HG02938 (cell line): ENCODE measurements around the gene ATG7.
"Not testable (repeated sequence)": the region's sequence is repeated elsewhere in the genome, so short reads cannot be mapped to it uniquely, and the experiment has no call there.

Experiments used
- ATAC-seq: cut with Tn5 transposase; IDR thresholded peaks from one replicate; pipeline ENCODE4 v1.9.1; 2021; ENCODE audit warnings: mild to moderate bottlenecking, moderate library complexity; ENCODE audit not compliant: unreplicated experiment

Gene ATG7

GRCh38 chr3:11423868-11424267 lies 151.7 kb downstream of the ATG7 start:
- no peak for ATAC-seq

- no peak for ATAC-seq
Observed at GRCh38 chr3:11424277-11424676, 152.1 kb downstream of the ATG7 start.

GRCh38 chr3:11430207-11430606 lies 158.0 kb downstream of the ATG7 start:
- ATAC-seq: no peak

GRCh38 chr3:11430624-11431023 lies 158.4 kb downstream of the ATG7 start:
- no peak for ATAC-seq

- no peak for ATAC-seq
Observed at GRCh38 chr3:11431319-11431718, 159.1 kb downstream of the ATG7 start.

- ATAC-seq: no peak
Observed at GRCh38 chr3:11434017-11434526, 161.9 kb downstream of the ATG7 start.

GRCh38 chr3:11434563-11435096 lies 162.4 kb downstream of the ATG7 start:
- no peak for ATAC-seq

GRCh38 chr3:11435440-11436165 lies 163.4 kb downstream of the ATG7 start:
- ATAC-seq: no peak

- ATAC-seq: no peak
Observed at GRCh38 chr3:11436775-11437174, 164.6 kb downstream of the ATG7 start.

GRCh38 chr3:11437506-11437905 lies 165.3 kb downstream of the ATG7 start:
- no peak for ATAC-seq

GRCh38 chr3:11438646-11439045 lies 166.4 kb downstream of the ATG7 start:
- no peak for ATAC-seq

- ATAC-seq: not testable (repeated sequence)
Observed at GRCh38 chr3:11441346-11441745, 169.1 kb downstream of the ATG7 start.

- no peak for ATAC-seq
Observed at GRCh38 chr3:11444404-11444803, 172.2 kb downstream of the ATG7 start.

GRCh38 chr3:11445193-11445592 lies 173.0 kb downstream of the ATG7 start:
- not testable (repeated sequence) for ATAC-seq

GRCh38 chr3:11445883-11446282 lies 173.7 kb downstream of the ATG7 start:
- no peak for ATAC-seq

GRCh38 chr3:11447584-11448200 lies 175.5 kb downstream of the ATG7 start:
- ATAC-seq: no peak

GRCh38 chr3:11450015-11450414 lies 177.8 kb downstream of the ATG7 start:
- no peak for ATAC-seq

- no peak for ATAC-seq
Observed at GRCh38 chr3:11452312-11452711, 180.1 kb downstream of the ATG7 start.

- ATAC-seq: no peak
Observed at GRCh38 chr3:11452885-11453847, 181.0 kb downstream of the ATG7 start.

- ATAC-seq: no peak
Observed at GRCh38 chr3:11455956-11456355, 183.8 kb downstream of the ATG7 start.

- ATAC-seq: no peak
Observed at GRCh38 chr3:11457135-11457534, 184.9 kb downstream of the ATG7 start.
